ENCODE measurements around the gene NEIL3.

DNA sequence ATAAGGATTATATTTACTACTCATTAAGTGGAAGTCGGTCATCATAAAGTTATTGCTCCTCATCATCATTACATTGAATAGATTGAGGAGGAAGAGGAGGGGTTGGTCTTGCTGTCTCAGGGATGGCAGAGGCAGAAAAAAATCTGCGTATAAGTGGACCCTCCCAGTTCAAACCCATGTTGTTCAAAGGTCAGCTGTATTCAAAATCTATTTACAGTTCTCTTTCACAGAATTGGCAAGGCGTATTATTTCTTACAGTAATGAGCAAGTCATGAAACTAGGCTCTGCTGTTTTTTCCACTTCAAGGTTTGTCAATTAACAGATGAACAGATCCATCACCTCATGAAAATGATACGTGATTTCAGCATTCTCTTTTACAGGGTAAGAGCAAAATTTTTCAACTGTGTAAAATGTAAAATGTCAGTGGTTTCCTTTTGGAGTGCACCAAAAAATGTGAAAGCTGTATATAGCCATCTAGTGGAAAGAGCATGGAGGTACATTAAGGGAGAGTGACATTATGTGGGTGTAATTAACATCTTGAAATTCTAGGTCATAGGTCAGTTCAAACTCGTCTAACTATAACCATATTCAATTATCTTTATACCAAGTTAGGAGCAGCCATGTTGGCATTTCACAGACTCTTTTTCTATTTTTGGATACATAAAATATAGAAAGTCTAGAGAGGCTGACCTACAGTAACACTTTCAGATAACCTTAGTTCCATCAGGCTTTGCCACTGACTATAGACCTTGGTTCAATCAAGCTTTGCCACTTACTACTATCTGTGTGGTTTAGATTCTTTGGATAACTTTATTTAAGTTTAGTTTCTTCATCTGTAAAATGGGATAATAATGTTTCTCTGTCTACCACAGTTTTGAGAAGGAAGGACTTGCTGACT, 30.1 kb downstream of the NEIL3 start:
- TF ChIP-seq, protein P1, sequence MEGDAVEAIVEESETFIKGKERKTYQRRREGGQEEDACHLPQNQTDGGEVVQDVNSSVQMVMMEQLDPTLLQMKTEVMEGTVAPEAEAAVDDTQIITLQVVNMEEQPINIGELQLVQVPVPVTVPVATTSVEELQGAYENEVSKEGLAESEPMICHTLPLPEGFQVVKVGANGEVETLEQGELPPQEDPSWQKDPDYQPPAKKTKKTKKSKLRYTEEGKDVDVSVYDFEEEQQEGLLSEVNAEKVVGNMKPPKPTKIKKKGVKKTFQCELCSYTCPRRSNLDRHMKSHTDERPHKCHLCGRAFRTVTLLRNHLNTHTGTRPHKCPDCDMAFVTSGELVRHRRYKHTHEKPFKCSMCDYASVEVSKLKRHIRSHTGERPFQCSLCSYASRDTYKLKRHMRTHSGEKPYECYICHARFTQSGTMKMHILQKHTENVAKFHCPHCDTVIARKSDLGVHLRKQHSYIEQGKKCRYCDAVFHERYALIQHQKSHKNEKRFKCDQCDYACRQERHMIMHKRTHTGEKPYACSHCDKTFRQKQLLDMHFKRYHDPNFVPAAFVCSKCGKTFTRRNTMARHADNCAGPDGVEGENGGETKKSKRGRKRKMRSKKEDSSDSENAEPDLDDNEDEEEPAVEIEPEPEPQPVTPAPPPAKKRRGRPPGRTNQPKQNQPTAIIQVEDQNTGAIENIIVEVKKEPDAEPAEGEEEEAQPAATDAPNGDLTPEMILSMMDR (conservative IDR thresholded peaks at IDR 0.05 in 1 of 2, IDR thresholded peaks at IDR 0.05 in 1 of 2; ENCODE audit: low read depth in 1 of 2, low read length in 2 of 2), result peak; percentile 52 to 72
- TF ChIP-seq EZH2 (IDR thresholded peaks at IDR 0.05; ENCODE audit: low read length, missing control alignments), result no peak
